ENCODE results near the gene CDH23.

DNA sequence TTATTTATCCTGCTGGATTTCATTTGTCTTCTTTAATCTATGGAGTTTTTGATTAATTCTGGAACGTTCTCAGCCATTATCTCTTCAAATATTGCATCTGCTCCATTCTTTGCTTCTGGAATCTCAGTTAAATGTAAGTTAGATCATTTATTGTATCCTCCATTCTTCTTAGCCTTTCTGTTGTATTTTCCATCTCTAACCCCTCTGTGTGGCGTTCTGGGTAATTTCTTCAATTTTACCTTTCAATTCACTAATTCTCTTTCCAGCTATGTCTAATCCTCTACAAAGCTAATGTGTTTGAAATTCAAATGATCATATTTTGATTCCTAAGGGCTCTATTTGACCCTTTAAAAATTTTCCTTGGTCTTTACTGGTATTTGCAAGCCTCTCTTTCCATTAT, 92.4 kb downstream of the CDH23 start:
- TF ChIP-seq, protein P1, sequence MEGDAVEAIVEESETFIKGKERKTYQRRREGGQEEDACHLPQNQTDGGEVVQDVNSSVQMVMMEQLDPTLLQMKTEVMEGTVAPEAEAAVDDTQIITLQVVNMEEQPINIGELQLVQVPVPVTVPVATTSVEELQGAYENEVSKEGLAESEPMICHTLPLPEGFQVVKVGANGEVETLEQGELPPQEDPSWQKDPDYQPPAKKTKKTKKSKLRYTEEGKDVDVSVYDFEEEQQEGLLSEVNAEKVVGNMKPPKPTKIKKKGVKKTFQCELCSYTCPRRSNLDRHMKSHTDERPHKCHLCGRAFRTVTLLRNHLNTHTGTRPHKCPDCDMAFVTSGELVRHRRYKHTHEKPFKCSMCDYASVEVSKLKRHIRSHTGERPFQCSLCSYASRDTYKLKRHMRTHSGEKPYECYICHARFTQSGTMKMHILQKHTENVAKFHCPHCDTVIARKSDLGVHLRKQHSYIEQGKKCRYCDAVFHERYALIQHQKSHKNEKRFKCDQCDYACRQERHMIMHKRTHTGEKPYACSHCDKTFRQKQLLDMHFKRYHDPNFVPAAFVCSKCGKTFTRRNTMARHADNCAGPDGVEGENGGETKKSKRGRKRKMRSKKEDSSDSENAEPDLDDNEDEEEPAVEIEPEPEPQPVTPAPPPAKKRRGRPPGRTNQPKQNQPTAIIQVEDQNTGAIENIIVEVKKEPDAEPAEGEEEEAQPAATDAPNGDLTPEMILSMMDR (IDR thresholded peaks at IDR 0.05; ENCODE audit: low read depth, low read length, poor library complexity, severe bottlenecking): no peak
- TF ChIP-seq EZH2phosphoT487 (IDR thresholded peaks at IDR 0.05; ENCODE audit: borderline replicate concordance, low read length): no peak
